NCI-H146 treated with DMSO at 0.1 percent for 48 hours (cell line): ENCODE data around the gene COL8A2.

ENCODE experiments used
- DNase-seq: peaks from one replicate; lab custom pipeline; 2025; ENCODE audit not compliant: unreplicated experiment; lab: John Stamatoyannopoulos, UW

COL8A2 gene

DNA sequence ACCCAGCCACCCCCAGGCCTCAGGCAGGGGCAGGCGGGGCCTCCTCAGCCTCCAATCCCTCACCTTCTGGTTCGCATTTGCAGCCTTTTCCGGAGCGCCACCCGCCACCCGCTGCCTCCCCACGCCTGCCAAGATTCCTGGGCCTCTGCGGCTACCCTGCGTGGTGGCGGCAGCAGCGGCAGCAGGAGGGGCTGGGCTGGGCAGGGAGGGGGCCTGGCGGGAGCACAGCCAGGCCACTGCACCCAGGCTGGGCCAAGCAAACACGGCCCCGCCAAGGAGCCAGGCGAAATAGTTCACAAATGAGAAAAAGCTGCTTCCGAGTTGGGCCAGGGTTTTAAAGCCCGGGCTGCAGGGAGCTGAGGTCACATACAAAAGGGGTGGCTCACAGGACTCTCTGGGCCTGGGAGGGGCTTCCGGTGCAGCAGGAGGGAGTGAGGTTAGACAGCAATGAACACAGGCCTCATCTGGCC is 9.8 kb downstream of the COL8A2 start:
- no peak for DNase-seq

DNA sequence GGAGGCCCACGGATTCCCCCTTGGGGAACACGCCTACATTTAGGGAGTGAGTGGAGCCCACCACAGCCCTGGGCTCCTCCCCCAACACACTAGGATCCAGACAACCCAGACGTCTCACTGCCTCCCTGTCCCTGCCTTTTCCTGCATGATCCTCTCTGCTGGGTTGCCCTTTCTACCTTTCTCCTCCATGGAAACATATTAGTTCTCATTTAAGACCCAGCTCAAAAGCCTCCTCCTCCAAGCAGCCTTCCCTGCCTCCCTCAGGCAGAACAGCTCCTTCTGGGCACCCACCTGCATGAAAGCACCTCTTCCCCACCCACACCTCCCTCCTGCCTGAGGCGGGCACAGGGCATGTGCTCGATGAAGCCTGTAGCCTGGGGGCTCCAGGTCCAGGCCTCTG is 10.7 kb downstream of the COL8A2 start:
- DNase-seq: no peak

DNA sequence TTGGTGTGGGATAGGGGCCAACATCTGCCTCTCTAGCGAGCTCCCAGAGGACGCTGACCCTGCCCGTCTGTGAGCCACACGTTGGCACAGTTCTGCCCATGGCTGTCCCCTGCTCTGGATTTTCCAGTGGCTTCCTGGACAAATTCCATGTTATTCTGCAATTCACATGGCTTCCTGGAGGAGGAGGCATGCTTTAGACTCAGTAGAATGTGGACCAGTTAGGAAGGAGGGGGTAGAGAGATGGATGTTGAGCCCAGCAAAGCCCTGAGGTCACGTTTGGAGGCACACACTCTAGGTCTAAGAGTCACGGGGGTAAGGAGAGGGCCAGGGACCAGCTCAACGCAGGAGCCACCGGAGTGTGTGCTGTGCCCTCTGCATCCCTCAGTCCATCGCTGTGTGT is 12.2 kb downstream of the COL8A2 start:
- no peak for DNase-seq

DNA sequence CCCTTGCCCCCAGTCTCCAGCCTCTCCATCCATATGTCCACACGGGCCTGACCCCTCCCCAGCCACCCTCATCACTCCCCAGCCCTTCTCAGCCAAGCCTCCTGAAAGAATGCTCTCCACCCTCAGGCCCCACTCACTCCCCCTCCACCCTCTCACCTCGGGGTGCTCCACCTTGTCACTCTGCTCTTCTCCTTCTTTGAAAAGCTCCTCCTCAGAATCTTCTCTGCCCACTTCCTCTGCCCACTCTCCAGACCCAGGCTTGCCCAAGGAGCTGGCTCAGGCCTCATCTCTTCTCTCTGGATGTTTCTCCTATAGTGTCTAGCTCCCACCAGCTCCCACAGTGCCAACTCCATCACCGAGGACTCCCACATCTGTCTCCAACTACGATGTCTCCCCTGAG is 13.9 kb downstream of the COL8A2 start:
- no peak for DNase-seq

DNA sequence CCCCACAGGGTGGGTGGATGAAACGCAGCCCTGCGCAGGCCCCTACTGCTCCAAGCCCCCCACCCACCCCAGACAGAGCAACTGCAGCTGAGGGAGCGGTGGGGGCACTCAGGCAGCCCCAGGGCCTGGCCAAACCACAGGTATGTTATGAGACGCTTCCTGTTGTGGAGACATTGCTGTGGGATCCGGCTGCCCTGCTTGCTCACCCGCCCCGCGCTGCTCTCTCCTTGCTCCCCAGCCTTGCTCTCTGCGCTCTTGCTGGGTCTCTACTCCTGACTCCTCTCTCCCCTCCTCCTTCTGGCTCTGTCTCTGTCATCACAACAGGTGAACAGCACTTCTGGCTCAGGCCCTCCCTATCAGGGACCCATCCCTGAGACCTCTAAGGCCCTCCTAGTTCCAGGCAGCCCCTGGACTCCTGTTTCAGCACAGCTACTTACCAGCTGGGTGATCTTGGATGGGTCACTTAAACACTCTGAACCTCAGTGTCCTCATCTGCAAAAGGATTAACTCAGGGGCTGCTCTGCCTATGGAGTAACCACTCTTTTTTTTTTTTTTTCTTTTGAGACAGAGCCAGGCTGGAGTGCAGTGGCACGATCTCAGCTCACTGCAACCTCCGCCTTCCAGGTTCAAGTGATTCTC is 15.9 kb downstream of the COL8A2 start:
- no peak for DNase-seq

DNA sequence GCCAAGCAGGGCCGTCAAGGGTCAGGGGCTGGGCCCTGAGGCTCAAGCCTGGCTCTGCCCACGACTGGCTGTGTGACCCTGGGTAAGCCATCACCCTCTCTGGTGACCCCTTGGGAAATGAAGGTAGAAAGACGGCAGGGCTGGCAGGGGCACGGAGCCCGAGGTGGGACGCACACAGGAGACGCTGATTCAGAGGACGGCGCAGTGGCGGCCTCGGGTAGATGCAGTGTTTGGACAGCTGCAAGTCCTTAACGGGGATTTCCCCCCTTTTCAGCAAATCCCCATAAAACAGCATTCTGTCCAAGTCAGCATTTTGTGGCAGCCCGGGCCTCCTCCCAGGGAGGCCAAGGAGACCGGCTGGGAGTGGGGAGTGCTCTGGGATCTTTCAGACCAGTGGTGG is 16.7 kb downstream of the COL8A2 start:
- no peak for DNase-seq

DNA sequence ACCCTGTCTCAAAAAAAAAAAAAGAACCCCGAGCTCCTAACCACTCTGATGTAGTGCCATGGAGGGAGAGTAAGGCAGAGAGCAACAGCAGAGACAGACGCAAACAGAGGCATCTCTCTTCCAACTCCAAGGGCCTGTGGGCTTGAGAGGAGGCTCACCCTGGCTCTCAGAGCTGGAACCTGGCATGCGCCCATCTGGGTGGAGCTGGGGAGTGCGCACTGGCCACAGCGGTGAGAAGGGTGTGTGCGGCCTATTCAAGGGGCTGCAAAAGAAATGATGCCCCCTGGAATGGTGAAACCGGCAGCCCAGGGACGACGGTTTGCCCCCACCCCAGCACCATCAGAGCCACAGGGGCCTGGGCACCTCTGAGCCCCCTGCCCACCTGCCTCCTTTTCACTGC is 17.6 kb downstream of the COL8A2 start:
- no peak for DNase-seq

DNA sequence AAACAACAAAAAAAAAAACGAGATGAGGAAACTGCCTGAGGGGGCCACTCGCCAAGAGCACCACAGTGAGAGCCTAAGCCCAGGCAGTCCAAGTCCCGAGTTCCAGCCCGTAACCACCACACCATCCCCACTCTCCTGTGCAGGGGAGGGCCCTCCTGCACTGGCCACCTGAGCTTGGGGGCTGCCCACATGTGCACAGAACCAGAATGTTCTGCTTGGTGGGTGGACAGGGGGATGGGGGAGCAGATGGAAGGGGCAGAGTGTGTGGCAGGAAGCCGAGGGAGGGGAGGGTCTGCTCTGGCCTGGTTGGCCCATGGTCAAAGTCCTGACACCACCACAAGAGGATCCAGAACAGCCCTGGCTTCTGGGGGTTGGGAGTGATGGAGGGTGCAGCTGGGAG is 18.8 kb downstream of the COL8A2 start:
- DNase-seq: no peak

DNA sequence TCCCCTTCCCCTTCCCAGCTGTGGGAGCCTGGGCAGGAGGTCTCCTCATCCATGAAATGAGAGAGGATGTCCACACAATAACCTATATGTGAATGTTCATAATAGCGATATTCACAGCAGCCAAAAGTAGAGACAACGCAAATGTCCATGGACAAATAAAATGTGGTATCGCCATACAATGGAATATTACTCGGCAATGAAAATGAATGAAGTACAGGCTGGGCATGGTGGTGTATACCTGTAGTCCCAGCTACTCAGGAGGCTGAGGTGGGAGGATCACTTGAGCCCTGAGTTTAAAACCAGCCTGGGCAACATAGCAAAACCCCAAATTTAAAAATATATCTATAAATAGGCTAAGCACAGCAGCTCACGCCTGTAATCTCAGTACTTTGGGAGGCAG is 23.5 kb downstream of the COL8A2 start:
- DNase-seq: no peak

DNA sequence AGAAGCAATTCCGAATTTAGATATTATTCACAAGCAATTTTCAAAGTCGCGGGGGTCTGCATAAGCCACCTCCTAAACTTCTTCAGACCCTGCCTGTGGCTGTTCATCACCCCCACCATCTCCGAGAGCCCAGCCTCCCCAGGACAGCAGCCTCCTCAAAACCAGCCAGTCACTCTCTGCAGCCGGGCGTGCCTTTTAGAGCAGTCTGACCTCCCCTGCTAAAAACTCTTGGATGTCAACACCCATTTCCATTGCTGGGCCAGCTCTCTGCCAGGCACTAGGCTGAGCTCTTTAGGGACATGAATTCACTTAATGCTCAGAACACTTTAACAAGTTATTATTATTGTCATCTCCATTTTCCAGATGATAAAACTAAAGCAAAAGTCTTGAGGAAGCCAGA is 24.6 kb downstream of the COL8A2 start:
- DNase-seq: no peak

DNA sequence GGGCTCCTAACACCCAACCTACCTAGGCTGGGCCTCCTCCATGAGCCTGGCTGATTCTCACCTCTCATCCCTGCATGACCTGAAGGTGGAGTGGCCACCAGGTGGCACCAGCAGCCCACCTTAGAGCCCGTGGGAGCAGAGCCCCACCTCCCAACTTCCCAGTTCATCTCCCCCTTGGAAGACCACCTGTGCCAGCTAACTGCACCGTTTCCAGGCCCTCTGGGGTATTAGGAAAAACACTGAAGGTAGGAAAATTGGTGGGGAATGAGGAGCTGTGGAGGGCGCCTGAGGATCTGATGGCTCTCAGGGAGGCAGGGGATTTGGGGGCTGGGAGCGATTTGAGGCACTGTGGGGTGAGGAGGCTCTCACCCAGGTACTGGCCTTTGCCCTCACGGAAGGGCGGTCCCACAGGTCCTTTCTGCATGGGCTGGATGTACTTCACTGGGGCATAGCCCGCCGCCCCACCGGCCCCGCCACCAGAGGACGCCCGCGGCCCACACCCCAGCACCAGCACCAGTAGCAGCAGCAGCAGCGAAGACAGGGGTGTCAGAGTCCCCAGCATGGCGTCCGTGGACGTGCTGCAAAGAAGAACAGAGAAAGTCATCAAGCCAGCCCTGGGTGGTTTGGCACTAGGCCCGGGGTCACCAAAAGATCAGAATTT is 25.2 kb downstream of the COL8A2 start:
- DNase-seq: no peak

DNA sequence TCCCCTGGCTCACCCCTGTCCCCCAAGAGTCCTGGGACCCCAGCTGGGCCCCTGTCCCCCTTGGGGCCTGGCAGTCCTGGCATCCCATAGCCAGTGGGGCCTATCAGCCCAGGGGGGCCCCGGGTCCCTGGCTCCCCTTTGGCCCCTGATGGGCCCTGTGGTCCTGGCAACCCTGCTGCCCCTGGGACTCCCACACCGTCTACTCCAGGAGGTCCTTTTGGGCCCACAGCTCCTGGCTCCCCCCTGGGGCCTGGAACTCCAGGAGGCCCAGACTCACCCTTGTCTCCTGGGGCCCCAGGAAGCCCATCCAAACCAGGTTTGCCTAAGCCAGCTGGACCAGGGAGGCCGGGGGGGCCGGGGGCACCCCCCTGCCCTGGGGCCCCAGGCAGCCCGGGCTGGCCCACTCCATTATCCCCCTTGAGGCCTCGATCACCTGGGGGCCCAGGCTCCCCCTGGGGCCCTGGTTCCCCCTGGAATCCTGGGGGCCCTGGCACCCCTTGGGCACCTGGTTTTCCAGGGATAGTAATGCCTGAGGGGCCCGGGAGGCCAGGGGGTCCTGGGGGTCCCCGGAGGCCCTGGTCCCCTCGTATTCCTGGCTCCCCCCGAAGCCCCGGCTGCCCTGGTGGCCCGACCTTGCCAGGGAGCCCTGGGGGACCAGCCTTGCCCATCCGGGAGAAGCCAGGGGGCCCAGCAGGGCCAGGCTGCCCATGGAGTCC is 26.2 kb downstream of the COL8A2 start:
- DNase-seq: no peak

DNA sequence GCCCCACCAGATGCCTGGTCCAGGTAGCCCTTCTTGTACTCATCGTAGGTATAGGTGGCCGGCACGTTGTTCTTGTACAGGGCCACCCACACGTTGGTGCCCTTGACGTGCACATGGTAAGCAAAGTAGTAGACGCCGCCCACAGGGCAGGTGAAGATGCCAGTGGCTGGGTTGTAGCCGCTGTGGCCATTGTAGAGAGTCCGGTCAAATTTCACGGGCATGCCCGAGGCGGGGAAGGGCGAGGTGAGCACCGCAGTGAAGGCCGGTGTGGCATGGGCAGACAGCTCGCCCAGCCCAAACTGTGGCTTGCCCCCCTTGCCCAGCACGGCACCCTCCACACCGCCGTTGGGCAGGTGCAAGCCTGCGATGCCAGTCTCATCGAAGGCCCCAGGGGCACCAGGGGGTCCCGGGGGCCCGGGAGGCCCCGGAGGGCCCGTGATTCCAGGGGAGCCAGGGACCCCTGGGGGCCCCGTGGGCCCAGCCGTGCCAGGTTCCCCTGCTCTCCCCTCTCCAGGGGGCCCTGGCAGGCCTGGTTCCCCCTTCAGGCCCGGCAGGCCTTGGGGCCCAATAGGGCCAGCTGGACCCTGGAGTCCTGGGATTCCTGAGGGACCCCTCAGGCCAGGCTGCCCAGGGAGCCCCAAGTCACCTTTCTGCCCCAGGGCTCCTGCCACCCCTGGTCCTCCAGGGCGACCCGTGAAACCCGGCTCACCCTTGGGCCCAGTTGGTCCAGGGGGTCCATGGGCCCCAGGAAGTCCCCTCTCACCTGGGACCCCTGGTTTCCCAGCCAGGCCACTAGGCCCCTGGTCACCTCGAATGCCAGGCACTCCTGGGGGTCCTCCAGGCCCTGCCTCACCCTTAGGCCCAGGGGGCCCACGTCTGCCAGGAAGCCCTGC is 27.1 kb downstream of the COL8A2 start:
- no peak for DNase-seq

DNA sequence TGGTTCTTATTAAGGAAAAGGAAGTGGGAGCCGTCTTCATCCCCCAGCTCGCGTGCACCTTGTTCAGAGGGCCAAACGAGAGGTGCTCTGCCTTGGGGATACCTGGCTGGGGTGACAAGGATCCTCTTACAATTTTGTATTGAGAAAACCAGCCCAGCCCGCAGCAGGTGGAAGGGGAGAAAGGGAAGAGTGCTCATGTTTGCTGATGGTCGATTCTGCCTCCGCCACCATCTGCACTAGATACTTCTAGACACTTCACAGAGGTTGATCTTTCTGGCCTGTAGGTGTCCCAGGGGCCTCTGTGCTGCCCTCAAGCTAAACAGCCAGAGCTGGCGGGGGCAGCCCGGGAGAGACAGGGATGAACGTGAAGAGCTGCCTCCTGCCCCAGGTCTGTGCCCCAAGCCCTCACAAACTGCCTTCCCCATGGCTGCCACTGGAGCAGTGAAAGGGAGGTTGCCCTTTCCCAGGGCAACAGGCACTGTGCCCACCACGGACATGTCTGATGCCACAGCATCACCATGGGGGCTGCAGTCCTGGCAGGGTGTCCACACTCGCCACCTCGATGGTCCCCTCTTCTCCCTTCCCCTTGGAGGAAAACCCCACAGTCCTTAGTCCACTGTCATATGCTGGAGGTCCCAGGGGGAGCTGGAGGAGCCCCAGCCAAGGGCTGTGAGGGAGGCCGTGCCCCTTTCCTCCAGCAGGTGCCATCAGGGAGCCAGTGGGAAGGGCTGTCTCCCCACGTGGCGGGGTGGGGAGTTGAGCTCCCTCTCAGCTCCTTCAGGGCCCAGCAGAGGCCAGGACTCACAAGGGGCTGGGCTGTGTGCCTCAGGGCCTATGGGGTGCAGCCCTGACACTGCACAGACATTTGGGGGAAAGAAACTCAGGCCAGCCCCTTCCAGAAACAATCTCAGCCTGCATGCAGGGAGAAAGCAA is 28.3 kb downstream of the COL8A2 start:
- no peak for DNase-seq

DNA sequence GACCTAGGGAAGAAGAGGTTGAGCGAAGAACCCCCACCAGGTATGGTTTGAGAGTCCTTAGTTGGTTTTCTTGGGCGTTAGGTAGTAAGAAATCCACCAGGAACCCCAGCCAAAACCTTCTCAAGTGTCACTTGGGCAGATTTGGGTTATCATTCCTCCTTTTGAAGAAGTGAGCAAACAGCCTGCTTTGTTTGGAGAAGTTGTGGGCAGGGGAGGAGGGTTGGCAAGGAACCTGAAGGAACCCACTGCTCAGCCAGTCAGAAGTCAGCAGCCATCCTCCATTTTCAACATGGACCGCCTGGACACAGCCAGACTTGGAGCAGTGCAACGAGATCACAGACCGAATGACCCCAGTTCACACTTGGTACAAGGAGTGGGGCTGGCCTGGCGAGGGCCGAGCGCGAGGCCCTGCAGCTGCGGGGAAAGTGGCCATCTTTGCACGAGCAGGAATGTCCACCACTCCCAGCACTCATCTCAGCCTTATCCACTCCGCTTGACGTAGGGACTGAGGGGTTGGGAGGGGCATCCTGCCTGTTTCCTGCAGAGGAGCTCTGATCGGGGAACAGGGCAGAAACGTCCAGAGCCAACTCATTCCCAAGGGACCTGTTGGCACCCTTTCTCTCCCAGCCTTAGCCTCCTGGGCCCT is 29.1 kb downstream of the COL8A2 start:
- DNase-seq: no peak

DNA sequence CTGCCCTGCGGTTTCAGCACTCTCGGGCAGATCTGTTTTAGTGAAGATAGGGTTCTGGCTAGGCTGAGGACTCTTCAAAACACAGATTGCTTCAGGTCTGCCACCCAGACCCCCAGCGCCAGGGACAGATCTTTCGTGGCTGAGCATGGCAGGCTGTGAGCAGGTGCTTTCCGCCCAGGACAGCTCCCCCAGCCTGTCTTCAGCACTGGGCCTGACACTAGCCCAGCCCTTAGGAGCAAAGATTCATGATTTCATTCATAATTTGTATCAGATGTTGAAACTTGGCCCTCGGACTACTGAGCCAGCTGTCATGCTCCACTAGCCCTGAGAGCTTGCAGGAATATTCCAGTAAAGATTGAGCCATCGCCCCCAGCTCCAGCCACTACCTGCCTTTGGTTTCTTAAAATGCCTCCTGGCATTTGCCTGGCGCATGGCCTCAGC is 30.4 kb downstream of the COL8A2 start:
- no peak for DNase-seq

DNA sequence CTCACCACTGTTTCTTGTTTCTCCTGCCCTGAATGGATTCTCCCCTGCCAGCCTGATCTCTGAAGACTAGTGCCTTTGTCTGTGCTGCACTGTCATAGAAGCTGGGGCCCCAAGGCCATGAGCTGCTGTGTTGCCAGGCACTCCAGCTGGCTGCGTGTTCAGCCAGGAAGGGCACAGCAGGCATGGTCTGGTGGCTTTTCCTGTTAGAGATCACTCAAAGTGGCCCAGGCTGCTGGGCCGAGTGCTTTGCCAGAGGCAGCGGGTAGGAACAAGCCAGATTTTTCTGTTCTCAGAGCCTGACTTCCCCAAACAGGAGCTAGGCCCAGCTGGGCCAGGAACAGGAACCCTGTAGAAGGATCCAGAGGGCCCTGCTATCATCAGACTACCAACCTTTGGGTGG is 31.1 kb downstream of the COL8A2 start:
- DNase-seq: no peak

DNA sequence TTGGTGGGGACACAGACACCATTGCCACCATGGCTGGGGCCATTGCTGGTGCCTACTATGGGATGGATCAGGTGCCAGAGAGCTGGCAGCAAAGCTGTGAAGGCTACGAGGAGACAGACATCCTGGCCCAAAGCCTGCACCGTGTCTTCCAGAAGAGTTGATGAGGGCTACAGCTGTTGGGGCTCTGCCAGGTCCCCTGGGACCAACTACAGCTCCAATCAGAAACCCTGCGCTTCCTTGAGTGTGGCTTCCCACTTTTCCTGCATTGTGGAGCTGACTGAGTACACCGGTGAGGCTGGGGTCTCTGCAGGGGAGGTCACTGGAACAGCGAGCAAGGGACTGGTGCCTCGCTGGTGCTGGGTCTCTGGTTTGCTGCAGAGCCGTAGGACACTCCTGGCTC is 31.8 kb downstream of the COL8A2 start:
- no peak for DNase-seq

DNA sequence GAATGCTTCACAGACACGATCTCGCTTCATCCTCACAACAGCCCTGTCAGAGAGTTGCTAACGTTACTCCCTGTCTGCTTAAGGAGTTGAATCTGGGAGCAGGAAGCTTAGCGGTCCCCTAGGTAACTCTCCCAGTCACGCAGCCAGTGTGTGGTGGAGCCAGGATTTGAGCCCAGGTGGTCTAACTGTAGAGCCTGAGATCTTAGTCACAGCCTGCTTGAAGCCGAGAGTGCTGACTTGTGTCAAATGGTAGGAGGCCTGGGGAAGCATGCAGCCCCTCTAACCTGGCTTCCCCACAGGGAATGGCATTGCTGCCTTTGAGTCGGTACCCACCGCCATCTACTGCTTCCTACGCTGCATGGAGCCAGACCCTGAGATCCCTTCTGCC is 32.2 kb downstream of the COL8A2 start:
- no peak for DNase-seq
